C4-2B (cell line): ENCODE results near the gene PHF12.
A peak's percentile ranks its signal among the peaks of the same experiment; 100 is the strongest.

Source experiments
- H3K27ac ChIP-seq: fragments of 450-650 bp; 2 replicates; pipeline ENCODE4 v1.5.1; 2017
- ZFX ChIP-seq: fragments of 450-650 bp; IDR thresholded peaks from 2 replicates; pipeline ENCODE4 v1.6.1; 2017
- TF ChIP-seq, protein P1 (sequence below): fragments of 450-650 bp; conservative IDR thresholded peaks from 2 replicates; pipeline ENCODE4 v1.5.1; 2017; ENCODE audit warnings: mild to moderate bottlenecking

Gene PHF12

DNA sequence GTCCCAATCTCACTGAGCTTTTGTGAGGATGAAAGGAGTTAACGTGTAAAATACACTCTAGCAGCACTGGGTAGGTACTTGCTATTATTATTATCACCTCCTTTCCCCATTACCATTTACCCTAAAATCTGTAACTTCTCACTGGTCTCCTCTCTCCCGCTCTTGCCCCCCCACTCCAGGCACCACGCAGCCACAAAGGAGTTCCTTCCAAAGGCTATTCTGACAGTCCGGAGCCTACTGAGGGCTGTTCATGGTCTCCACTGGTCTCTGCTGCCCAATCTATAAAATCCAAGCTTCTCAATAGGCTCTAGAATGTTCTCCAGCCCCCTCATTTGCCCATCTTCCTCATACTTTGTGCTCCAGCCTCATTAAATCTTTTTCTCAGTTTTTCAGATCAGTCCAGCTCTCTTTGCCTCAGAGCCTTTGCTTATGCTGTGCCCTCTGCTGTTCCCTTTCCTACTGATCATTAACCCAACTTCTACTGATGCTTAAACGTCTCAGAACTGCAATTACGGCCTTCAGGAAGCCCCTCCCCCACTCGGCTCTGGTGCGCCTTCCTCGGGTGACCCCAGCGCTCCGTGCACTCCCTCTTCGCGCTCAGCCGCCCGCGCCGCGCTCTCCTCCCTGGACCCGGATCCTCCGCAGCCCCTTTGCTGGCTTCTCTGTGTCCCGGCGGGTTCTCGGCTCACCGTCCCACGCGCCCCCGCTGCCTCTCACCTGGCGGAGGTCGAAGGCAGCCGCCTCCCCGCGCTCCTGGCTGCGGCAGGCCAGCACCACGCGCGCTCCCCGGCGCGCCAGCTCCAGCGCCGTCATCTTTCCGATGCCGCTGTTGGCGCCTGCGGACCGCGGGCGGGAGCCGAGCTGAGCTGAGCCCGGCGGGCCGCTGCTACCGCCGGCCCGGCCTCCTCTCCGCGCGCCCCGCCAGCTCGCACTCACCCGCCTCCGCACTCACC, 49.2 kb downstream of the PHF12 start:
- H3K27ac ChIP-seq, result peak overlapping the region; percentile 95
- TF ChIP-seq, protein P1, sequence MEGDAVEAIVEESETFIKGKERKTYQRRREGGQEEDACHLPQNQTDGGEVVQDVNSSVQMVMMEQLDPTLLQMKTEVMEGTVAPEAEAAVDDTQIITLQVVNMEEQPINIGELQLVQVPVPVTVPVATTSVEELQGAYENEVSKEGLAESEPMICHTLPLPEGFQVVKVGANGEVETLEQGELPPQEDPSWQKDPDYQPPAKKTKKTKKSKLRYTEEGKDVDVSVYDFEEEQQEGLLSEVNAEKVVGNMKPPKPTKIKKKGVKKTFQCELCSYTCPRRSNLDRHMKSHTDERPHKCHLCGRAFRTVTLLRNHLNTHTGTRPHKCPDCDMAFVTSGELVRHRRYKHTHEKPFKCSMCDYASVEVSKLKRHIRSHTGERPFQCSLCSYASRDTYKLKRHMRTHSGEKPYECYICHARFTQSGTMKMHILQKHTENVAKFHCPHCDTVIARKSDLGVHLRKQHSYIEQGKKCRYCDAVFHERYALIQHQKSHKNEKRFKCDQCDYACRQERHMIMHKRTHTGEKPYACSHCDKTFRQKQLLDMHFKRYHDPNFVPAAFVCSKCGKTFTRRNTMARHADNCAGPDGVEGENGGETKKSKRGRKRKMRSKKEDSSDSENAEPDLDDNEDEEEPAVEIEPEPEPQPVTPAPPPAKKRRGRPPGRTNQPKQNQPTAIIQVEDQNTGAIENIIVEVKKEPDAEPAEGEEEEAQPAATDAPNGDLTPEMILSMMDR, result no peak
- no peak; the same call in 1 of the 2 replicates for TF ChIP-seq ZFX

DNA sequence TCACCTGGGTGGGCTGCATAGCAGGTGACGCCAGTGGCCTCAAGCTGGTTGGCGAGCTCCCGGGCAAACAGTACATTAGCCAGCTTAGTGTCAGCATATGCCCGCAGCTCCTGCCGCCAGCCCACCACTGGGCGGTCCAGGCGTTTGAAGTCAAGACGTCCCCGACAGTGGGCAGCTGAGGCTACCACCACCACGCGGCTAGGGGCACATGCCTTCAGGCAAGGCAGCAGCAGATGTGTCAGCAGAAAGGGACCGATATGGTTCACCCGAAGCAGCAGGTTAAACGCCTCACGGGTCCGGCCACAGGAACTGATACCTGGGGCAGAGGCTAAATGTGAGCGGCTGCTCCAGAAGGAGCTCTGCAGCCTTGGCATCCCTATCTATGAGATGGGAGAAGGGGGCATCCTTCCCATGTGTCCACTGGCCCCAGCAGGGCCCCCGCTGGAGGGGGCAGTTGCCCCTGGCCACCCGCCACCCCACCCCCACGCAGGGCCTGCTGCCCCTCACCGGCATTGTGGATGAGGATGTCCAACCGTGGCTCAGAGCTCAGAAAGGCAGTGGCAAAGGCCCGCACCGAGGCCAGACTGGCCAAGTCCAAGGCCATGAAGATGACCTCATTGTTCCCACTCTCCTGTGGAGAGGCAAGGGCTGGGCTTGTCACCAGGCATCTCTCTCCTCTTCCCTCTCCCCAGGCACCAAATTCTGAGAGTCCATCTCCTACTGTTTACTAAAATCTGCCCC, 50.2 kb downstream of the PHF12 start:
- TF ChIP-seq, protein P1, result no peak
- no peak for TF ChIP-seq ZFX
- peak overlapping the region; percentile 95; the same call in 1 of the 2 replicates for H3K27ac ChIP-seq

DNA sequence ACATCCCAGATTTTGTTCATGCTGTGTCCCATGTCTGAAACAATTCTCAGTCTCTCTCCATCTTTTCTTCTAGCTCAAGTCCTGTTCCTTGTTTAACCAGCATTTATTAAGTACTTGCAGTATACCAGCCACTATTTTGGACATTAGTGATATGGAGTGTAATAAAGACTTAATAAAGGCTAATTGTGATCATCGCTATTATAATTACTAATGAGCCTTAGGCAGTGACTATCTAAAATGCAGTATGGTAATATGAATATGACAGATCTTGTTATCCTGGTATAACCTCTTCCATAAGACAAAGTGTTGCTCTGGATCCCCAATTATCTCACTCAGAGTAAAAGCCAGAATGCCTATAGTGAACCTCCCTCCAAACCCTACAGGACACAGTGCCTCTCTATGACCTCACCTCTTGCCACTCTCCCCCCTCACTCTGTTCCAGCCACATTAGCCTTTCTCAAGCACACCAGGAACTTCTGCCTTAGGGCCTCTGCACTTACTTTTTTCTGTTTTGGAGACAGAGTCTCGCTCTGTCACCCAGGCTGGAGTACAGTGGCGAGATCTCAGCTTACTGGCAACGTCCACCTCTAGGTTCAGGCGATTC, 52.0 kb downstream of the PHF12 start:
- TF ChIP-seq ZFX, result no peak
- TF ChIP-seq, protein P1, result no peak
- no peak overlapping the region for H3K27ac ChIP-seq

DNA sequence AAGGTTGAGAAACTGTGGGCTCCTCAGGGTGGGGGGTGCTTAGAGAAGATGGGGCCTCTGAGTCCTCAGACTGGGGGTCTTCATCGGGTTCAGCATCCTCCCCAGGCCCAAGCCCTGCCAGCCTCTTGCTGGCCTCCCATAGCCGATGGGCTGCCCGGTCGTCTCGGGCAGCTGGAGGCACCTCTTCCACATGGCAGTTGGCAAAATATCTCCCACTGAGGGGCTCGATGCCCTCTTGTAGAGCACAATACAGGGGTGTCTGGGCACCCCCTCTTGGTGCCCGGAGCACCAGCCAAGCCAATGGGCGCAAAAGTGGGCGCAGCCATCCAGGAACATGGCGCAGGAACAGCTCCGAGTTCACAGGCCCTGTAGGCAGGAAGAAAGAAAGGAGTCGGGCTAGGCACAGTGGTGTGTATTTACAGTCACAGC, 52.8 kb downstream of the PHF12 start:
- H3K27ac ChIP-seq, result peak overlapping the region; percentile 83; the same call in 1 of the 2 replicates
- TF ChIP-seq, protein P1, result no peak
- no peak for TF ChIP-seq ZFX

DNA sequence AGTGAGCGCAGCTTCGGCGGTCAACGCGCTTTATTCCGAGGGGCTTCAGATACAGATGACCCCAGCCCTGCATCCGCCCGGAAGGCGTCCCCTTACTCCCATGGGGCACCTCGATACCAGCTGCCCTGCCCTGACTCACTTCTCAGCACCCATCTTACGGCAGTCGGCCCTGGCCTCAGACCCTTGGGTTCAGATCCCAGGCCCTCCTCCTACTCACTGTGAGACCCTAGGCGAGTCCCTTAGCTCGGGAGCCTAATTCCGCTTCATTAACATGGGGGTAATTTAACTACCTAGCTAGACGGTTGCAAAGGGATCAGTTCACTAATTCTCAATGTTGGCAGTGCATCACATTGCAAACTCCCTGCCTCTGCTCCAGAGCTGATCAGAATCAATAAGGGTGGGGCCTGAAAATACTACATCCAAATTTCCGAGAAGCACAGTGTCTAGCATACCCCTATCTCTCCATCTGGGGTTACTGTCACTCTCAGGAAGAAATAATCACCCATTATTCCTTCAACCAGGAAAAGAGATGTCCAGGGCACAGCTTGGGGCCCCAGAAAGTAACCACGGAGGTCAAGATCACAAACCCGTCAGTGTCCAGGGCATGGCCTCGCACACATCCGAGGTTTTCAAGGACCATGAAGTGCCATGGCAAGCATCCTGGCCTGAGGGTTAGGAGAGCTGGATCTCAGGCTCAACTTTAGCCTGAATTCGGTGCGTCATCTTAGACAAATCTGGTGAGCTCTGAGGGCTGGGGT, 53.4 kb downstream of the PHF12 start:
- peak overlapping the region; percentile 83 for H3K27ac ChIP-seq

More for the DNA sequence above, 53.4 kb downstream of the PHF12 start:
- TF ChIP-seq, protein P1, result peak; percentile 28; the same call in 1 of the 2 replicates
- no peak for TF ChIP-seq ZFX
